Parathyroid adenoma (tissue), 2 donors: ENCODE measurements around the gene CHDH.

Source experiments
- H2AFZ ChIP-seq: fragments of 300-600 bp; sonication (generic); one replicate; pipeline ENCODE4 v1.7.0; 2017; ENCODE audit warnings: antibody characterized with exemption, mild to moderate bottlenecking
- H3K27ac ChIP-seq: fragments of 300-600 bp; sonication (generic); one replicate; pipeline ENCODE4 v1.7.0; 2017
- H3K27me3 ChIP-seq: fragments of 300-600 bp; sonication (generic); one replicate; pipeline ENCODE4 v1.7.0; 2017; ENCODE audit warnings: low read length; ENCODE audit not compliant: control insufficient read depth, insufficient read depth
- H3K36me3 ChIP-seq: fragments of 300-600 bp; sonication (generic); one replicate; pipeline ENCODE4 v1.7.0; 2017; ENCODE audit warnings: low read length; ENCODE audit not compliant: control insufficient read depth, insufficient read depth
- H3K4me1 ChIP-seq: fragments of 300-600 bp; sonication (generic); one replicate; pipeline ENCODE4 v1.7.0; 2017; ENCODE audit warnings: control low read depth
- H3K4me2 ChIP-seq: fragments of 300-600 bp; sonication (generic); one replicate; pipeline ENCODE4 v1.7.0; 2017; ENCODE audit warnings: low read length
- H3K4me3 ChIP-seq: fragments of 300-600 bp; sonication (generic); one replicate; pipeline ENCODE4 v1.7.0; 2017; ENCODE audit warnings: low read depth, low read length
- H3K79me2 ChIP-seq: fragments of 300-600 bp; sonication (generic); one replicate; pipeline ENCODE4 v1.7.0; 2017; ENCODE audit warnings: control low read depth
- H3K9ac ChIP-seq: fragments of 300-600 bp; sonication (generic); one replicate; pipeline ENCODE4 v1.7.0; 2017; ENCODE audit warnings: mild to moderate bottlenecking
- H3K9me3 ChIP-seq: fragments of 300-600 bp; sonication (generic); one replicate; pipeline ENCODE4 v1.7.0; 2017; ENCODE audit warnings: low read length; ENCODE audit not compliant: control insufficient read depth
- TF ChIP-seq, protein P1 (sequence below): fragments of 300-600 bp; sonication (generic); IDR thresholded peaks from one replicate; pipeline ENCODE4 v1.7.0; 2017; ENCODE audit warnings: antibody characterized with exemption, mild to moderate bottlenecking
- donor health status: primary hyperparathyroidism.

The CHDH gene

DNA sequence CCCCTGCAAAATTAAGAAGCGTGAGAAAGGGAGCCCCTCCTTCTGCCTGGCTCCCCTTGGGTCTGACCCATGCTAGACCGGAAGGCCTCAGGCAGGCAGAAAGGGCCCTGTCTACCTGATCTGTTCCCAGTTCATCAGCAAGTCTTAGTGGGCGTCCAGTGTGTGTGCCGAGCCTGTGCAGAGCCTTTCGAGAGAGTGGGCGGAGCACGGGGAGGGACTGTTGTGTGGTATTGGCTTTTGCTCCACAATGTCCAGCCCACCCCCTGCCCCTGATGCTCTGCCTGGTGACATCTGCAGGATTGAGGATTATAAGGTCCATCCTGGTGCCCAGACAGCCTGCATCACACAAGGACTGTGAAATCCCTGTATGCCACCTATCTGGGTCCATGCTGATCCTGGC lies 82.9 kb downstream of the CHDH start:
- TF ChIP-seq, protein P1, sequence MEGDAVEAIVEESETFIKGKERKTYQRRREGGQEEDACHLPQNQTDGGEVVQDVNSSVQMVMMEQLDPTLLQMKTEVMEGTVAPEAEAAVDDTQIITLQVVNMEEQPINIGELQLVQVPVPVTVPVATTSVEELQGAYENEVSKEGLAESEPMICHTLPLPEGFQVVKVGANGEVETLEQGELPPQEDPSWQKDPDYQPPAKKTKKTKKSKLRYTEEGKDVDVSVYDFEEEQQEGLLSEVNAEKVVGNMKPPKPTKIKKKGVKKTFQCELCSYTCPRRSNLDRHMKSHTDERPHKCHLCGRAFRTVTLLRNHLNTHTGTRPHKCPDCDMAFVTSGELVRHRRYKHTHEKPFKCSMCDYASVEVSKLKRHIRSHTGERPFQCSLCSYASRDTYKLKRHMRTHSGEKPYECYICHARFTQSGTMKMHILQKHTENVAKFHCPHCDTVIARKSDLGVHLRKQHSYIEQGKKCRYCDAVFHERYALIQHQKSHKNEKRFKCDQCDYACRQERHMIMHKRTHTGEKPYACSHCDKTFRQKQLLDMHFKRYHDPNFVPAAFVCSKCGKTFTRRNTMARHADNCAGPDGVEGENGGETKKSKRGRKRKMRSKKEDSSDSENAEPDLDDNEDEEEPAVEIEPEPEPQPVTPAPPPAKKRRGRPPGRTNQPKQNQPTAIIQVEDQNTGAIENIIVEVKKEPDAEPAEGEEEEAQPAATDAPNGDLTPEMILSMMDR, result no peak
- H3K4me3 ChIP-seq, result no peak overlapping the region
- no peaks in the 10 kb centered on the region for H3K4me1 ChIP-seq
- H3K4me2 ChIP-seq, result no peak overlapping the region
- no peak overlapping the region for H3K9ac ChIP-seq
- H3K79me2 ChIP-seq, result no peaks in the 10 kb centered on the region
- no peaks in the 10 kb centered on the region for H3K9me3 ChIP-seq
- no peaks in the 10 kb centered on the region for H3K36me3 ChIP-seq
- no peaks in the 10 kb centered on the region for H3K27me3 ChIP-seq
- H3K27ac ChIP-seq, result no peak overlapping the region
- no peak overlapping the region for H2AFZ ChIP-seq
